GM23248 (cell line): ENCODE data around the gene CIB1.

ENCODE experiments used
- EZH2 ChIP-seq: fragments of 200-600 bp; sonication (generic); IDR thresholded peaks from 2 replicates; pipeline ENCODE4 v1.6.1; 2018; ENCODE audit warnings: antibody characterized with exemption, mild to moderate bottlenecking; ENCODE audit not compliant: insufficient read depth, poor library complexity, severe bottlenecking
- EZH2phosphoT487 ChIP-seq: fragments of 200-600 bp; sonication (generic); IDR thresholded peaks from 2 replicates; pipeline ENCODE4 v1.6.1; 2018; ENCODE audit warnings: antibody characterized with exemption, moderate library complexity, mild to moderate bottlenecking, low read depth; ENCODE audit not compliant: insufficient read depth

DNA sequence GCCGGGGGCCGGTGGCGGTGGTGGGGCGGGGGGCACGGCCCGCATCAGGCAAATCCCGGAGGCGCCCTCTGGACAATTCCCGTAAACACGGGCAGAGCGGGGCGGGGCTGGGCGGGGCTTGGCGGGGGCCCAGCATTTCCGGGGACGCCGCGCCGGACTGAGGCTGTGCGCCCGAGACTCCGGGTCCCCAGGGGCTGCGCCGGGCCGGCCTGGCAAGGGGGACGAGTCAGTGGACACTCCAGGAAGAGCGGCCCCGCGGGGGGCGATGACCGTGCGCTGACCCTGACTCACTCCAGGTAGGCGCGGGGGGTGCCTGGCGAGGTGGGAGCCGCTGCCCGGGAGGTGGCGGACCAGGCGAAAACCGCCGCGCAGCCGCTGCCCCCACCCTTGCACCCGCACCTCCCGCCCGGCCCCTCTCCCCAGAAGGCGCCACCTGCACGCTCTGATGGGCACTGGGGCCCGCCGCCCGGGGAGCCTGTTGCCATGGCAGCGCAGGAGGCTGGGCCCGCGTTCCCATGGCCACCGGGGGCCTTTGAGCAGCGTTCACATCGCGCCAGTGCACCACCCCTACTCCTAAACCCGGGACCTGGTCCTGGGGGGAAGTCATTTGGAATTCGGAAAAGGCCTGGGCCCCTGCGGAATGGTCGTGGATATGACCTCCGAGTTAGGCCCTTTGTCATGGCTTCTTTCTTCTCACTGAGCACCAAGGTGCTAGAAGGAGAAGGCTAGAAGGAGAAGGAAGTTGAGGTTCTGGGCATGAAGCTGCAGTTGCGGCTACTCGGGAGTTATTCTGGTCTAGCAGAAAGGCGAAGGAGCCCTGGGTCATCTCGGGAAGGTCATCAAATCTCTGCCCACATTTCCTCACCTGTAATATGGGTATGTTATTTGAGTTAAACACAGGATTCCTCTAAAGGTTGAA is 48.7 kb downstream of the CIB1 start:
- TF ChIP-seq EZH2 (no peak), EZH2phosphoT487 (no peak)
